Right lobe of liver (tissue), 6 donors: ENCODE data around the gene DOCK1. TPM values are rescaled to one million over a fixed set of nuclear protein-coding genes. Genes with fewer than 3 reads are reported as not detected.

ENCODE experiments used
- ATAC-seq, 4 donors: fragments of 200-7000 bp; cut with Tn5 transposase; one replicate each; pipeline ENCODE4 v1.9.1; 2020; ENCODE audit warnings: mild to moderate bottlenecking in 4 of 4, moderate library complexity in 4 of 4
- DNase-seq, 3 donors: peaks; one replicate each; pipeline ENCODE4 v3.0.0-alpha.2; 2020
- H3K27ac ChIP-seq, 3 donors: fragments of 200-600 bp; one replicate each; pipeline ENCODE4 v1.8.0; 2022
- H3K27me3 ChIP-seq, 2 donors: fragments of 200-600 bp; one replicate each; pipeline ENCODE4 v1.8.0; 2022
- H3K36me3 ChIP-seq, 4 donors: fragments of 200-600 bp; sonication (generic) in 1 of 4; one replicate each; pipeline versions ENCODE4 v1.5.1 to v1.8.0; 2017 to 2022; ENCODE audit warnings: control low read depth in 1 of 4
- H3K4me1 ChIP-seq, 4 donors: fragments of 200-600 bp; sonication (generic) in 1 of 4; one replicate each; pipeline versions ENCODE4 v1.5.1 to v1.8.0; 2017 to 2022; ENCODE audit warnings: control low read depth in 1 of 4
- H3K4me3 ChIP-seq, 3 donors: fragments of 200-600 bp; one replicate each; pipeline ENCODE4 v1.8.0; 2022
- H3K9me3 ChIP-seq, 4 donors: fragments of 200-600 bp; sonication (generic) in 1 of 4; one replicate each; pipeline versions ENCODE4 v1.5.1 to v1.8.0; 2017 to 2022; ENCODE audit warnings: control low read depth in 1 of 4
- POLR2A ChIP-seq: fragments of 450-650 bp; IDR thresholded peaks from one replicate; pipeline ENCODE4 v1.6.1; 2017; ENCODE audit warnings: antibody characterized with exemption, mild to moderate bottlenecking
- WGBS: methylation state at CpG from one replicate; pipeline ENCODE4 v1.1.6; 2018; ENCODE audit warnings: low coverage, low lambda C conversion rate; ENCODE audit not compliant: insufficient coverage; ENCODE audit errors: missing lambda C conversion rate; 5-methylcytosine and 5-hydroxymethylcytosine counted together
- intact Hi-C, 2 donors: fragments of 100-400 bp; cut with DNase I; formaldehyde crosslinking; loops; one replicate each; pipeline versions ENCODE4 v1.11.2 to v1.14.1; 2022
- total RNA-seq, 6 experiments: library from RNA; depleted of rRNA in 2 of 6; stranded (reverse); fragments of >200 nt in 2 of 6; fragmentation: NEBNext Ultra II Directional in 3 of 6; extraction: Animal tissue kit (Norgen Biotek cat#: 25700) in 3 of 6; gene quantifications; one replicate each; pipeline versions ENCODE4 v1.1.0 to v1.2.4, GENCODE V29; 2016 to 2023
- TF ChIP-seq, protein P1 (sequence below), 4 donors: fragments of 200-600 bp in 3 of 4; fragments of 450-650 bp in 1 of 4; IDR thresholded peaks; one replicate each; pipeline versions ENCODE4 v1.5.1 to v1.8.0; 2016 to 2022; ENCODE audit warnings: antibody characterized with exemption in 4 of 4, mild to moderate bottlenecking in 2 of 4
- donor health status: DM: no; HTN: yes; CAD: no.
- donor health status: DM: no; HTN: no; CAD: no.
- donor health status: DM: no; HTN: no; CAD: no.
- donor health status: DM: no; HTN: yes; CAD: no.
- donor health status: DM: no; HTN: yes; CAD: no.

DOCK1 gene
- total RNA-seq, 6 experiments from 2014 or later, result 13.8 to 17.8 (median 14.6) TPM

GRCh38 chr10:127242914-127243313 lies 337.7 kb downstream of the DOCK1 start:
- Histone ChIP-seq H3K27me3 (no peaks in the 10 kb centered on the region), H3K4me1 (no peaks in the 10 kb centered on the region), H3K27ac (no peak overlapping the region), H3K4me3 (no peak overlapping the region), H3K9me3 (no peaks in the 10 kb centered on the region), H3K36me3 (no peaks in the 10 kb centered on the region)
- DNase-seq, result no peak
- no peak for TF ChIP-seq POLR2A
- TF ChIP-seq, protein P1, sequence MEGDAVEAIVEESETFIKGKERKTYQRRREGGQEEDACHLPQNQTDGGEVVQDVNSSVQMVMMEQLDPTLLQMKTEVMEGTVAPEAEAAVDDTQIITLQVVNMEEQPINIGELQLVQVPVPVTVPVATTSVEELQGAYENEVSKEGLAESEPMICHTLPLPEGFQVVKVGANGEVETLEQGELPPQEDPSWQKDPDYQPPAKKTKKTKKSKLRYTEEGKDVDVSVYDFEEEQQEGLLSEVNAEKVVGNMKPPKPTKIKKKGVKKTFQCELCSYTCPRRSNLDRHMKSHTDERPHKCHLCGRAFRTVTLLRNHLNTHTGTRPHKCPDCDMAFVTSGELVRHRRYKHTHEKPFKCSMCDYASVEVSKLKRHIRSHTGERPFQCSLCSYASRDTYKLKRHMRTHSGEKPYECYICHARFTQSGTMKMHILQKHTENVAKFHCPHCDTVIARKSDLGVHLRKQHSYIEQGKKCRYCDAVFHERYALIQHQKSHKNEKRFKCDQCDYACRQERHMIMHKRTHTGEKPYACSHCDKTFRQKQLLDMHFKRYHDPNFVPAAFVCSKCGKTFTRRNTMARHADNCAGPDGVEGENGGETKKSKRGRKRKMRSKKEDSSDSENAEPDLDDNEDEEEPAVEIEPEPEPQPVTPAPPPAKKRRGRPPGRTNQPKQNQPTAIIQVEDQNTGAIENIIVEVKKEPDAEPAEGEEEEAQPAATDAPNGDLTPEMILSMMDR (IDR thresholded peaks at IDR 0.05), result no peak
- WGBS, result 57% methylated on average over 3 of the region's 3 CpGs
- ATAC-seq, result no peak
- intact Hi-C loops, result no loop called here

DNA sequence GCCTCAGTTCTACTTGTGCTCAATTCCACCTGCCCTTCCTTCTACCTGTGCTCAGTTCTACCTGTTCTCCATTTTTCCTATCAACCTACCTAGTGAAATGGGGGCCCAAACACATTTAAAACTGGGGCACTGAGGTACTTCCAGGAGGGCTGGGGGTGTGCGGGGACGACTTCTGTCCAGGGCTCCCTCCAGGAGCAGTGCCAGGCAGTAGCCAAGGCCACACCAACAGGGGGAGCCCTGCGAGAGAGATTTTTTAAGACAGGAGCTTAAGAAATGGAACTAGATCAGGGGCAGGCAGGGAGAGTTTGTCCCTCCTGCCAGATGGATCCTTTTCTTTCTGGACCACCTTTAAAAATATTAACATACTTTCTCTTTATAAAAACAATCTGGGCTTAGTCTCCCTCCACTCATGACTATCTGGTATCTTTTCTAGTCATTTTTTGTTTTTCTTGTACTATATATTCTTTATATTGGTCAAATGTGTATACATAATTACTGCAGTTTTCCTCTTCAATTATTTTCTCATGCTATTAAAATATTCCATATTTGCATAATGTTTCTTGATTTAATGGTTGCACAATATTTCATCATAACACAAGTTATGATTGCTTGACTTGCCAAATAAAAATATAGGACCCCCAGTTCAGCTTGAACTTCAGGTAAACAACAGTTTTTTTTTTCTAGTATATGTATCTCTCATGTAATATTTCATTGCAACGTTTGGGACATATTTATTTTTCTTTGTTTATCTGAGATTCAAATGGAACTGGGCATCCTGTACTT lies 338.5 kb downstream of the DOCK1 start:
- Histone ChIP-seq H3K4me1 (no peaks in the 10 kb centered on the region), H3K27me3 (no peaks in the 10 kb centered on the region), H3K9me3 (no peaks in the 10 kb centered on the region), H3K4me3 (no peak overlapping the region), H3K27ac (no peak overlapping the region), H3K36me3 (no peaks in the 10 kb centered on the region)
- intact Hi-C loops, result no loop called here
- 40% methylated on average over 4 of the region's 4 CpGs for WGBS
- ATAC-seq (peak; percentile 46 to 70 (median 59)), DNase-seq (peak in 1 of 3 donors; percentile 31)
- no peak for TF ChIP-seq POLR2A
- TF ChIP-seq, protein P1 (IDR thresholded peaks at IDR 0.05), result peak; percentile 18 to 65 (median 47)

DNA sequence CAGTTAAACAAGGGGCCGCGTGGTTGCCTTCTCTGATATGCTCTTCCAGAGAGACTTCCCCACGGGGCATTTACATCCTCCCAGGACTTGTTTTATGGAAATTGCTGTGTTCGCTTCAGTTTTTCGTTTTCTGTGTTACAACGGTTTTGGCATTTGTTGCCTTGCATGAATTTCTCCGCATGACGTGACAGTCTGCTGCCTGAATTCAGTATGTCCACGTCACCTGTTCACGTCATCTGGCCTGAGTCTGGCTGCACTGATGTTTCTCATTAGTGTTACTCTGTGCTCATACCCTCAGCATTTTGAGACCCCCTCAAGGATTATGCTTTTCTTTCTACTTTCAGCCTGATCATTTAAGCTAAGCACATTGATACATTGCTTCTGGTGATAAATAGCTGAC lies 340.2 kb downstream of the DOCK1 start:
- ATAC-seq (no peak), DNase-seq (no peak)
- WGBS, result 91% methylated on average over 6 of the region's 10 CpGs
- Histone ChIP-seq H3K27me3 (no peaks in the 10 kb centered on the region), H3K4me3 (no peak overlapping the region), H3K4me1 (no peaks in the 10 kb centered on the region), H3K27ac (no peak overlapping the region), H3K9me3 (no peaks in the 10 kb centered on the region), H3K36me3 (peaks cover 0 to 3% (median 0%) of the 10 kb centered on the region in 4 donors)
- intact Hi-C loops, result no loop called here
- TF ChIP-seq POLR2A, result no peak
- TF ChIP-seq, protein P1 (IDR thresholded peaks at IDR 0.05), result no peak

DNA sequence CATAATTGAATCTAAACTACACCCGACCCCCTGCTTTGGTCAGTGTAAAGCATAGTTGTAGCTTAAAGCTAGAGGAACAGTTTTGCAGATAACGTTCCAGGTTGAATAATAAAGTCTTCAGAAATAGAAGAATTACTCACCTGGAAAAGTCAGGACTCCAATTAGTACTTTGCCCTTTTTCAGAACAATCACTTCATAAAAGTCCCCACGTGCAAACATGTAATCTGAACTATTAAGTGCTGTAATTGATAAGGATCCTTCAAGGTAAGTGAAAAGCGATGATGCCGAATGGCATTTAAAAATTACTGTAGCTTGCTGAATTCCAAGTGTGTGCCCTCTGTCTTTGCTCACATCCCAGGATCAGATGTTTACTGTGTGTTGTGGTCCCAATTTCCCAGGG lies 344.8 kb downstream of the DOCK1 start:
- no peak for DNase-seq
- Histone ChIP-seq H3K4me3 (no peak overlapping the region), H3K9me3 (no peaks in the 10 kb centered on the region), H3K36me3 (peaks cover 0 to 3% (median 0%) of the 10 kb centered on the region in 4 donors), H3K27me3 (no peaks in the 10 kb centered on the region), H3K4me1 (no peaks in the 10 kb centered on the region), H3K27ac (no peak overlapping the region)
- no peak for ATAC-seq
- 81% methylated on average over 5 of the region's 5 CpGs for WGBS
- no peak for TF ChIP-seq POLR2A
- TF ChIP-seq, protein P1 (IDR thresholded peaks at IDR 0.05), result no peak
- intact Hi-C loops, result no loop called here
